ENCODE results near the gene HHIP.

HHIP gene

GRCh38 chr4:144656850-144657249, 10.9 kb downstream of the HHIP start:
- no peak for DNase-seq

DNA sequence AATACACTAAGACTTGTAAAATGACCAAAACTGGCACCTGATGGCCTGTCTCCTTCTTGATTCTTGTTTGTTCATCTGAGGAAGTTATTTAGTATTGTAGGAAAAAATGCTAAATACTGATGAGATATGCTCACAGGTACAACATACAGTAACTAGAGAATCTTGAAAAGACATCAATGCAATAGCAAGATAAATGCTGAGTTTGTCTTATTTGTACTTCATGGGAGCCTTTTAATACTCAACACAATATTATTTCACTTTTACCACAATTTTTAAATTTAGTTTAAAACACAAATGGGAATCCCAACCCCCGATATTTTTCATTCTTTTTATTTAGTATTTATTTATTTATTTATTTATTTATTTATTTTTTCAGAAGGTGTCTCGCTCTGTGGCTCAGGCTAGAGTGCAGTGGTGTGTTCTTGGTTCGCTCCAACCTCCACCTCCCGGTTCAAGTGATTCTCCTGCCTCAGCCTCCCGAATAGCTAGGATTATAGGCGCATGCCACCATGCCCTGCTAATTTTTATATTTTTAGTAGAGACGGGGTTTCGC, 12.1 kb downstream of the HHIP start:
- DNase-seq: no peak

GRCh38 chr4:144658903-144659302, 12.9 kb downstream of the HHIP start:
- DNase-seq: no peak

DNA sequence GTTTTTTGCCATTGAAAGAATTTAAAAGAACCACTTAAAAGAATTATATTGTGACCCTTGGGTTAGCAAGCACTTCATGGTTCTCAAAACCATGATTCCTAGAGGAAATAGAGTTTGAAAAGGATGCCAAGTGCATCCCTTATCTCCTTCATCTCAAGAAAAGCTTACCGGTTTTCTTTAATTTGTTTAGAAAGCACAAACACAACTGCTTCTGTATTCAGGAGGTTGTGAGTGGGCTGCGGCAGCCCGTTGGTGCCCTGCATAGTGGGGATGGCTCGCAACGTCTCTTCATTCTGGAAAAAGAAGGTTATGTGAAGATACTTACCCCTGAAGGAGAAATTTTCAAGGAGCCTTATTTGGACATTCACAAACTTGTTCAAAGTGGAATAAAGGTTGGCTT, 13.5 kb downstream of the HHIP start:
- no peak for DNase-seq

DNA sequence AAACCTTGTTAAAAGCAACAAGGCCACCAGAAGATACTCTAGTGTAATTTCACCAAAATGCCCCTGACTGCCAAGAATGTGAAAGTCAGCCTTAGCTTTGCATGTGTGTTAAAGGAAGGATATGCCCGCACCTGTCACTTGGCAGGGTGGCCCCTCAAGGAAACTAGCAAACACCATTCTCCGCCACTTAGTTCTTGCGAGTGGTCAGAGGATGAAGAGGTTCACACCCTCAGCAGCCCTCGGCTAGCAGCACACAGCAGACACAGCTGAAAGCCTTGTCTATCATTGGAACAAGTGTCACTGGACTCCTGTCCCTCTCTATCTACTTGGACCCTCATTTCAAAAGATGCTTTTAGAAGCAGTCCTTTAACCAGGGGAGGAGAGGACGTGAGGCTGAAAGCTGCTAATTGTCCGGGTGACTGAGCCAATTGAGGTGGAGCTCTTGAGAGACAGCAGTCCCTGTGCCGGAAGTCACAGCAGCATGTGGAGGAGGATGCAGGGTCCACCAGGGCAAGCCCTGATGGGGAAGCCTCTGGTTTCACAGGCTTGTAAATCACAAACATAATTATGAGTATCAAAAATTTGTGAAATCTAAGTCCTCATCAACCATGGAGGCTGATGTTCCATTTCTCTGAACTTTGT, 18.0 kb downstream of the HHIP start:
- no peak for DNase-seq

DNA sequence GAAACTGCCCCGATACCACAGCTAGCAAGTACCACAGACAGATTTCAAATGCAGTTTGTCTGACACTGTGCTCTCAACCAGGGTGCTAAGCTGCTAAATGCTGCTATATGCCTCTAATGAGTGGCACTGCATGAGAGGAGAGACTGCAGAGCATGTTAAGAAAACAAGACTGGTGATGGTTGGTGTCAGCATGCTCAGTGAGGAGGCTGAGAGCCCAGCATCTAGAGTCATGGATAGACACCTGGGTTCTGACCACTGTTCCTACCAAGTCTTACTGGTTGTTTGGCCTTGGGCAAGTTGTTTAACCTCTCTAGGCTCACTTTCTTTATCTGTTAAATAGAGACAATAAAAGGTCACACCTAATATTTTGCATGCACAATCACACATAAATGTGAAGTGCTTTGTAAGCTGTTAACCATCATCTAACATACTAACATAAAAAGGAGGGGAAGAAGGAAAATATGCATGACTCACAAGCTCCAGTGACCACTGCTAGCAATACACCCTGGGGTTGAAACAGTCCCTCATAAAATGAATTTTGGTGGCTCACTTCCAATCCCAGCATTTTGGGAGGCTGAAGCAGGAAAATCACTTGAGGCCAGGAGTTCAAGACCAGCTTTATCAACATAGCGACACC, 20.7 kb downstream of the HHIP start:
- no peak for DNase-seq

- no peak for DNase-seq
Measured at GRCh38 chr4:144667500-144667899, 21.5 kb downstream of the HHIP start.

DNA sequence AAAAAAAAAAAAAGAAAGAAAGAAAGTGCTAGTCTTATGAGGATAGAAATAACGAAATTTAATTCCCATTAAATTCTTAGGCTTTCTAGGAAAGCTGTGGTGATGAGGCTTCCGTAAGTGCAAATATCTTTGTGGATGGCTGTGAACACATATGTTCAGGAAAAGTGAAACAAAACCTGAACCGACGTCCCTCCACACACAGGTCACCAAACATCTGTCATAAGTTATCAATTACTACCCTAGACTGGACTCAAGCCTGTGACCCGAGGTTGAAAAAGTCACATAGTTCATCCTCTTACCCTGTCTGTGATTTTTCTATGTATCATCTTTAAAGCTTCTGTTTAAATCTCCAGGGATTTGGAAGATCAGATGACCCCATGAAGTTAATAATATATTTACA, 24.8 kb downstream of the HHIP start:
- no peak for DNase-seq

- no peak for DNase-seq
Measured at GRCh38 chr4:144674711-144675110, 28.8 kb downstream of the HHIP start.

DNA sequence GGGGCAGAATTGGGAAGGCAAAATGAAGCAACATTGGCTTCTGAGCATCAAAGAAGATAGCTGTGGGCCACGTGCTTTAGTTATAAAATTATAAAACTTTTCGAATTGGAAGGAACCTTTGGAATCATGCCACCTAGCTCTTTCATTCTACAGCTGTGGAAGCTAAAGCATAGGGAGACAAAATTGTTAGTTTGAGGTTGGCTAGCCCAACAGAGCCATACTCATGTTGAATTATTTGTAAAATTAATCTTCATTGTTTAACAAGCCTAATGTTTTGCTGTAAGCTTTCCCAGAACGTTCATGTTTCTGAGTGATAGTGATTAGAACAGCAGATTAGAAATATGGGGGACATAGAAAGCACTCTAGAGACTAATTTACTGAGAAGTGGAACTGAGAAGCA, 35.9 kb downstream of the HHIP start:
- DNase-seq: no peak

DNA sequence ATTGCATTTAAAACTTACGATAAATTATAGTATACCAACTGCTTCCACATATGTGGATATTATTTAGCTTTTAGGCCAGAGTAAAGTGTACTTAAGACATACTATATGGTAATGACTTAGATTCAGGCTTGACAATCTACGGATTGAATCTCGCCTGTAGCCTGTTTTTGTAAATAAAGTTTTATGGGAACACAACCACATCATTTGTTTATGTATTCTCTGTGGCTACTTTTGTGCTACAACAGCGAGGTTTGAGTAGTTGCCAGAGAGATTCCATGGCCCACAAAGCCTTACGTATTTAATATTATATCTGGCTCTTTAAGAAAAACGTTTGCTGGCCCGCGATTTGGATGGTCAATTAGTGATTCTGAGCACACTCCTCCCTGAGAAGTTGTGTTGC, 37.6 kb downstream of the HHIP start:
- DNase-seq: no peak

DNA sequence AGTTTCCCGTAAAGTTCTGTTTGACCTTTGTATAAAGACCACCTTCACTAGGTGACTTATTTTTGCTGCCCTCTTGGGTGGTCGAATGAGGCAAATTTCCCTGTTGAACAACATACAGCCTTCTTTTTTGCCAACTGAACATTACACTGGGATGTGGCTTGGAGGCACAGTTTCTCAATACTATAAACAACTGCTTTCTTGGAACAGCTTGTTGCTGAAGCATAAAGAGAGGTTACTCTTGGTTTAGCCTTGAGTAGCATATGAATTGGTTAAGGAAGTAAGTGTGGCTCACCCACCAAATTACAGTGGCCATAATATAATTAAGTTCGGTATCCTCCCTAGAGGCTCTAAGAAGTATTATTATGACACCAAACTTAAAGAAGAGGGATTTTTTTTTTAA, 40.0 kb downstream of the HHIP start:
- no peak for DNase-seq

DNA sequence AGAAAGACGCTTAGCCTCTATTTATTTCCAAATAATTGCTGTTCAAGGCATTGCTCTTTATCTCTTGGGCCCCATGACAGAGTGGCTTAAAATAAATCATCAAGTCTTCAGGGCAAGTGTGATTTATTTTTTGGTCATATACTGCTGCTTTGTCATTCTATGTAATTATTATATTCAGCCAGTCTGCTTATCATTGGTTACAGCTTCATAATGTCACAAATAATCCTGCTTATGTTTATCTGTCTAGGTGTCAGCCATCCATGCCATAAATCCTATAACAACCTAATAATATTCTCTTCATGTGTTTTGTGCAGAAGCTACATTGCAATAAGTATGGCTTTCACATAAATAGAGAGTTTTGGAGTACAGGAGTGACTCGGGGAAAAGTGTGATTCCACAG, 41.0 kb downstream of the HHIP start:
- no peak for DNase-seq

GRCh38 chr4:144687466-144687865, 41.5 kb downstream of the HHIP start:
- DNase-seq: no peak

GRCh38 chr4:144688035-144688569, 42.1 kb downstream of the HHIP start:
- no peak for DNase-seq

DNA sequence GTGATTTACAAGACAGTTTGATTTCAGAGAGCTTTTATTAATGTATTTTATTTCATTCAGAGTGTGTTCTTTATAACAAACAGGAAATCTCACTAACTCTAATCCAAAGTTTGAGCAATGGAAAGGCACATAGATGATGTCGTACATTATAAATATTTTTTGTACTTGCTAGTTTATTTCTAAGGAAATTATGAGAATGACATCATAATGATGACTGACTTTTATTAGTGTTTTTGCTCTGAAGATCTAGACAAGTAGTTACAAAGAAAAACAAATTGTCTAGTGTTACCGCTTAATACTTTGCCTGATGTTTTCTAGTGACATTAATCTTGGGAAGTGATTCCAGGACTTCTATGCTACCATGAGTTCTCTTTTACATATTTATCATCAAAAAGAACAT, 43.2 kb downstream of the HHIP start:
- no peak for DNase-seq

DNA sequence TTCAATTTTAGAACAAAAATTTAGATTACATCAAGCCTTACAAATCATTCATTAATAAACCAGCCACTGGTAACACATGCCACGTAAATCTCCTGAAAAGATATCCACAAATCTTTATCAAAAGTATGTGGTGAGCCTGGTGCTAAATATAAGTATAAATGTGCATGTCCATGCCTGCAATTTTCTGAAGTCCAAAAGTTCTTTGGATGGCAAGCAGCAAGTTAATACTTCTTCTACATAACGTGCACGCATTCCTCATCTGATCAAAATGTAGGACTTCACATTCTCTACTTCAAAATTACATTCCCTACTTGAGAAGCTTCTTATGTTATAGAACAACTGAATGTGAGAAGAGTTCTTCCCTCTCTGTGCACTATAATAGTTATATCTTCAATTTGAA, 49.8 kb downstream of the HHIP start:
- DNase-seq: no peak

DNA sequence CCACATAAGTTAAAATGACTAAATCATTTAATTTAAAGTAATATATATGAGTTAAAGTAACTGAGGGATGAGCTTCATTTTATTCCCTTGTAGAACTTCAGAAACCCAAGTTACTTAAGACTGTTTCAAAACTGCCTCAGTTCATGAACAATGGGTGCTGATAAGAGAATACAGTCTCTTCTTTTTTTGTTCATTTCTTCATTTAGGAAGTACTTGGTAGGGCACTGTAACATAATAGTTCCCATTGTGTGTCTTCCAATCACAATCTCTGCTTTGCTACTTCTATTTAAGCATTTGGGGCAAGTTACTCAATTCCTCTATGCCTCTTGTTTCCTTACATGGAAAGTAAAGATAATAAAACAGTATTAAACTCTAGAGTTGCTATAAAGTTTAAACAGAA, 50.4 kb downstream of the HHIP start:
- DNase-seq: no peak

DNA sequence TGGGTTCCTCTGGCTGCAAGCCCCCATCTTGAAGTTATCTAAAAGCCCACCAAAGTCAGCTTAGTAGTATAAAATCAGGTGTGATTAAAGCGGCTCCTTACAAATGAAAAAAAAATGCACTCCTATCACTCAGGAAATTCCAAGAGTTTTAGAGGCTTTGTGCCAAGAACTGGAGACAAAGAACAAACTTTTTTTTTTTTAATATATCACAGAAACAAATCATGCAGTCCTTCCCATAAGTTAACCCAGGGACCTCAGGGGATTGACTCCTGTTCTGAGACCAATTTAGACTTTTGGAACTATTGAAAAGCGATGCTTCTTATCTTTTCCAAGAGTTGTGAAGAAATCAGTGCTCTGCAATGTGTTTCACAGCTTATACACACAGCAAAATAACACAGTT, 53.6 kb downstream of the HHIP start:
- no peak for DNase-seq

GRCh38 chr4:144701683-144702233, 55.8 kb downstream of the HHIP start:
- DNase-seq: no peak

DNA sequence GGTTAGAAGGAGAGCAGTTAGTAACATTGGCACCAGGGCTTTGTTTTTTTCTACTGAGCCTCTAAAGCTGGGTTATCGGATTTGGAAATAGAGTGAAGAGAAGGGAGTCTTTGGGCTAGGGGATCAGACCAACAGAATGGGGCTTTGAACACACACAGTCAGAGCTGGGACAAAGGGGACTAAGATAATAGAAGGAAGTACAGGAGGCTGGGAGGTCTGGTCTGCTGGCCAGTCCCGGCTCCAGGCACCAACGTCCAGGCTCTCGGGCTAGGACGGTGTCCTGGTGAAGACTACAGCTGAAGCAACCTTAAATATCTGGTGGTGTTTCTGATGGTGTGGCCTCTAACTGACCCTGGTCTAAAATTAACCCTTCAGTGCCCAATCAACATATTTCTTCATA, 57.5 kb downstream of the HHIP start:
- no peak for DNase-seq

DNA sequence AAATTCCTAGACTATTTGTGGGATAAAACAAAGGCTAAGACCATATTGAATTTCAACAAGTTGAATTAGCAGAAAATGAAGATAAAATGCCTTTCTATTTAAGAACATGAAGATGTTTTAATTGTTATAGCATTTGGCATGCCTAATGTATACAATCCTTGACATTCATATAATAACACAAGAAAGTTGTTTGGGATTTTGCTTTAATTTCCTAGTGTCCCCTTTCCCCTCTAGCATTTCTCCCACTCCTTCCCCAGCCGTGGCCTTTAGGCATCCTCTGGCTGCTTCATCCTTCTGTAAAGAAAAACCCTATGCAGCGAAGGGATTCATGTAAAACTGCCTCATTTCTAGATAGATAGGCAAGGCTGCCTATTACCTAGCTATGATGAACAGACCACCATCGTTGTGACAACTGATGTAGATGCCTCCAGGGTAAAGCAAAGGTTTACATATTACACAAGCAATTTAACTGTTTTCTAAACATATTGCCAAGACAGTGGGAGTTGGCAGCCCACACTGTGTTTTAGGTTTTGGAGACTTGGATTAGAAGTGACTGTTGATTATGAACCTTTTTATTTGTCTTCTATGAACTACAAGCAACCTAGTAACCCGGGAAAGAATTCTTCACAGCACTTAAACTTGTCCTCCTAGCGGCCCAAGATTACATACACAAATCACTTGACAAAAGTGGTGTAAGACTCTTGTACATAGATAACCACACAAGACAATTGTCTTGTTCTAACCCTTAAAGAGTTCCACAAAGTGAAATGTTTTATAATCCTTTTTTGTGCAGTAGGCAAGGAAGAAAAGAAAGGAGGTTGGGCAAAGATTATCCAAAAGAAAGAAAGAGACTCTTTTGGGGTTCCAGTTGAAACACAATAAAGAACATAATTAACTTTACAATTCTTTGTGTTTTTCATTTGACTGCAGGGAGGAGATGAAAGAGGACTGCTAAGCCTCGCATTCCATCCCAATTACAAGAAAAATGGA, 59.9 kb downstream of the HHIP start:
- no peak for DNase-seq

GRCh38 chr4:144709159-144709558, 63.2 kb downstream of the HHIP start:
- no peak for DNase-seq
